Activated T-helper 1 cell treated with Interleukin-2 at 50 U/mL for 16 hours (primary cell): ENCODE measurements around the gene ATP6V1B1.

Experiments
- DNase-seq: peaks from one replicate; pipeline ENCODE4 v3.0.0-alpha.2; 2020; ENCODE audit warnings: low read depth

ATP6V1B1 gene

DNA sequence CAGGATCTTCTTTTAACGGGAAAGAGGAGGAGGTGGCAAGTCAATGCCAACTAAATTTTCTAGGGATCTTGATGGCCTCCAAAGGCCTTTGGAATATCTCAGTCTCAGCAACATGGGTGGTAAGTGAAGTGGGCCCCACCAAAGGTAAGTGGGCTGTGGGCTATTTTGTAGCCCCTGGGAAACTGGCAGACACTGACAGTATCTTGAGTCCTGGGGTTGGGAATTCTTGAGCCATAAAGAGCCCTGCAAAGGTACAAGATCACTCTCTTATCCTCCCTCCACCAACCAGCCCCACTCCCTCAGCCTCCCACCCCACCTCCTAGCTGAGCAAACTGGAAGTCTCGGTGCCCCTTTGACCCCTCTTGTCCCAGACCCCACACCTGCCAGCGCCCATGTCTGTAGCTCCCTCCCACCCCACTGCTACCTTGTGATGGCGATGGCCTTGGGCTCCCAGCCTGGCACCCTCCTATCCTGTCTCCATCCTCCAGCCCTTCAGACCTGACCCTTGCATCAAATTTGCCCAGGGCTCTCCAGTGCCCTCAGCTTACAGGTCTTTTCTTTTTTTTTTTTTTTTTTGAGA, 8.5 kb downstream of the ATP6V1B1 start:
- no peak for DNase-seq

GRCh38 chr2:70946832-70947442, 11.2 kb downstream of the ATP6V1B1 start:
- DNase-seq: no peak

- DNase-seq: no peak
These were observed 12.0 kb downstream of the ATP6V1B1 start for GRCh38 chr2:70947556-70948184.

DNA sequence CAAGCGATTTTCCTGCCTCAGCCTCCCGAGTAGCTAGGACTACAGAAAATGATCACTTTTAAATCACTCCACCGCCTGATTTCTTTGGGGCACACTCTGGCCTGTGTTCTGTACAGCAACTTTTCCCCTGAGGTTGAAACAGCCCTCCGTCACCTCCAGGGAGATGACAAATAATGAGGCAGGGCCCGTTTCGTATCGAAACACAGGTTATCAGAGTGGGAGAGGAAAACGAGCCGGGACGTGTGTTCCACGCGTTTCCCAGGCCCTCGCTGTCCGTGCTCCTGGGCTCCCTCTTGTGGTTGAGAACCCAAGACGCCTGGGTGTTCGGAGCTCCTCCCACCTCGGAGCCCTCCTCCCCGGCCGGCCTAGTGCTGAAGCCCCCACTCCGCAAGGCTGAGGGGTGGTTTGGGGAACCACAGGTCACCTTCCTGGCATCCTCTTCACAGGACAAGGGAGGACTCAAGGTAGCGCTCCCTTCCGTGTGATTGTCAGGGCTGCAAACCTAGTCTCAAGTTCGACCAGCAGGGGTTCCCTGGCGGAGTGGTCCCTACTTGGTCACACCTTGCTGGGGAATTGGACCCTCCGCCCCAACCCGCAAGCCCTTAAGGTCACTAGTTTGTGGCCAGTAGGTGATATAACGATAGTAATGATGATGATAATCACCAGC, 12.8 kb downstream of the ATP6V1B1 start:
- peak; percentile 51 for DNase-seq

- no peak for DNase-seq
These were observed 13.4 kb downstream of the ATP6V1B1 start for GRCh38 chr2:70949086-70949485.

DNA sequence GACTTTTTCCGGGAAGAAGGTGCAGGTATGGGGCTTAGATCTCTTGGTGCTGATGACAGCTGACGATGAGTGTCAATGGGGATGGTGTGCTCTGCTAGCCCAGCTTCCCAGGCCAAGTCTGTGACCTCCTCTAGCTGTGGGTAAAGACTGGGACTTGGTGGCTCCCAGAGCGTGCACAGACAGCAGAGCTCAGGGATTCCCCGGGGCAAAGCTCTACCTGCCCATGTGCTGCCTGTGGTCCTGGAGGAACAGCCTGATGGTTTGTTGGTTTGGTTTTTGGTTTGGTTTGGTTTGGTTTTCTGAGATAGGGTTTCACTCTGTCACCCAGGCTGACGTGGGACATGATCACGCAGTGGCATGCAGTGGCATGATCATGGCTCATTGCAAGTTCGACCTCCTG, 19.2 kb downstream of the ATP6V1B1 start:
- no peak for DNase-seq

DNA sequence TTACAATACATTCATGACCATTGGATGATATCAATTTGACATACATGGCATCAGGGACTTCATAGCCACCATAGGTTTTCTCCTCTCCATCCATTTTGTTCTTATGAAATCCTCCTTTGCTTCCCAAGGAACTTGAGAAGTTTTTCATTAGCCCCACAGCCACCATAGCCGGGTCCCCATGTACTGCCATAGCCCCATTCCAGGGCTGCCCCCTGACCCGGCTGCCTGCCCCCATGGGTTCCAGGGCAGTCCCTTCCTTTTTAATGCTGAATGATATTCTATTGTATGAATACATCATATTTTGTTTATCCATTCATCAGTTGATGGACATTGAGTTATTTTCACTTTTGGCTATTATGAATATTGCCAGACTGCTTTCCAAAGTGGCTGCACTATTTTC, 20.4 kb downstream of the ATP6V1B1 start:
- DNase-seq: no peak

DNA sequence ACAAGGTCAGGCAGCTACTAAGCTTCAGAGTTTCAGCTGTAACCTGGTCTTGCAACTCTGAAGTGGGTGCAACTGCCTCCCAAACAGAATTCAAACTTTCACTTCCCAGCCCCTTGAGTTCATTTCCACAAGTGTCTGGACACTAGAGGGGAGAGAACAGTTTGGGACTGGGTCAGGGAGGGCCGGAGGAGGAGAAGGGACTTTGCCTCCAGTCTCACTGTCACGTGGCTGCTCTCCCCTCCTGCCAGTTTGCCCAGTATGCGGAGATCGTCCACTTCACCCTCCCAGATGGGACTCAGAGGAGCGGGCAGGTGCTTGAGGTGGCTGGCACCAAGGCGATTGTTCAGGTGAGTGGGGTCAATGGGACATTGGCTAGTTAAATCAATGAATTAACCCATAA, 22.1 kb downstream of the ATP6V1B1 start:
- DNase-seq: no peak

GRCh38 chr2:70958759-70959158, 23.1 kb downstream of the ATP6V1B1 start:
- DNase-seq: no peak

GRCh38 chr2:70959271-70959761, 23.6 kb downstream of the ATP6V1B1 start:
- no peak for DNase-seq

- no peak for DNase-seq
These were observed 24.4 kb downstream of the ATP6V1B1 start for GRCh38 chr2:70959851-70960832.

DNA sequence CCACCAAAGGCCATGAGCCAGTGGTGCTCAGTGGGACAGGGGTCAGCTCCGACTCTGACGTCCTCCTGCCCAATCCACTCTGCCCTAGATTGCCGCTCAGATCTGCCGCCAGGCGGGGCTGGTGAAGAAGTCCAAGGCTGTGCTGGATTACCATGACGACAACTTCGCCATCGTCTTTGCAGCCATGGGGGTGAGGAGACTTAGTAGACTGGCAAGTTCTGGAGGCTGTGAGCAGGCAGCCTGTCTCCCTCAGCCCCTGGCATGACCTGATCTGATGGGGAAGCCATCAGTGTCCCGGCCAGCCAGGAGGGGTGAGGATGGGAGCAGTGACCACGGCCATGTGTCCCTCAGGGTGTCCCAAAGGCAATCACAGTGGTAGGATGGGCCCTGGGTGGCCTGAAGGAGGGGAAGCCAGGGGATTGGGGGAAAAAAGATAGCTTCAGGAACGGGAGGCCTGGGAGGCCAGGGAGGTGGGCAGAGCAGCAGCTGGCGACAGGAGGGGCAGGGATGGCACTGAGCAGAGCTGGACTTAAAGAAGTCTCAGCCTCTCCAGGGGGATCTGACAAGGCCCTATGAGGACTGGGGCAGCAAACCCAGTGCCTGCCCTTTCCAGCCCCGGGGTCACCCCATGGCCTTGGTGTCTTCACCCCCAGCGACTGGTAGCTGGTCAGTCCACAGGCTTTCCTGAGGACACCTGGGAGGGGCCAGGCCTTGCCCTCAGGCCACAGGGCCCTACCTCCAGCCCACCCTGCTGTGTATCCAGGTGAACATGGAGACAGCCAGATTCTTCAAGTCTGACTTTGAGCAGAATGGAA, 25.3 kb downstream of the ATP6V1B1 start:
- no peak for DNase-seq

DNA sequence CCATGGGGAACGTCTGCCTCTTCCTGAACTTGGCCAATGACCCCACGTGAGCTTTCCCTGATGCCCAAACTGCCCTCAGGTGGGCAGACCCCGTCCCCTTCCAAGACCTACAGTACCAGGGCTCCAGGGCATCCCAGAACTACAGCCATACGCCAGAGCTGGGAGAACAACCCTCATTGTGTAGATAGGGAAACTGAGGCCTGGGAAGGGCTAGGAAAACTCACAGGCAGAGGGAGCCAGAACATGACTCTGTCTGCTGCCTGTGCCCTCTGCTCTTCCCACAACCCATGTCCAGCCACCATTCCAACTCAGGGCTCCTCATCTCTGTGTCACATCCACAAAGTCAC, 25.9 kb downstream of the ATP6V1B1 start:
- DNase-seq: no peak

- no peak for DNase-seq
These were observed 26.6 kb downstream of the ATP6V1B1 start for GRCh38 chr2:70962211-70962884.

- DNase-seq: no peak
These were observed 27.5 kb downstream of the ATP6V1B1 start for GRCh38 chr2:70962885-70963878.

DNA sequence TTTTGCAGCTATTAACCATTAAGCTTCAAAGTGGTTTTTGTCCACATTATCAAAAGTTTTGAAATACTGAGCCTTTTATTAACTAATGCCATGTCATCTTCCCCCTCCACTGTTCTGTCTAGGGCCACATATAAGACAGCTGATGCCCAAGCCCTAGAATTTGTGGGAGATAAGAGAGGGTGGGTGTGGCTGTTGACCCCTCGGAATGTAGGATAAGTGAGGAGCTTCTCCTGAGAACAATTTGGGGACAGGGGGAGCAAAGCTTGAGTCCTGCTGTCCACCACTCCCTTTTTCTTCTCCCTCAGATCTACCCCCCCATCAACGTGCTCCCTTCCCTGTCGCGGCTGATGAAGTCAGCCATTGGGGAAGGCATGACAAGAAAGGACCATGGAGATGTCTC, 28.4 kb downstream of the ATP6V1B1 start:
- DNase-seq: no peak

- DNase-seq: peak; percentile 72
These were observed 29.1 kb downstream of the ATP6V1B1 start for GRCh38 chr2:70964596-70965386.

- no peak for DNase-seq
These were observed 29.8 kb downstream of the ATP6V1B1 start for GRCh38 chr2:70965506-70965905.
